Colonic mucosa (tissue), 2 donors: ENCODE results near the gene ZNF277. TPM values are rescaled to one million over a fixed set of nuclear protein-coding genes. Genes with fewer than 3 reads are reported as not detected.

Experiments used
- total RNA-seq, 2 donors: library from RNA; stranded (reverse); fragmentation: NEBNext Ultra II Directional in 1 of 2; extraction: Animal tissue kit (Norgen Biotek cat#: 25700) in 1 of 2; gene quantifications; one replicate each; pipeline ENCODE4 v1.2.1, GENCODE V29; 2021
- donor health status: DM: no; HTN: no; CAD: no.
- donor health status: DM: no; HTN: no; CAD: no.

ZNF277 gene
- total RNA-seq, 2 donors from 2014 or later: 14.1 to 27.4 TPM

Other genes with a start within 250 kb of the ZNF277 start
- gene DOCK4, start 296 bp upstream of the ZNF277 start, total RNA-seq: 10 to 100 TPM in 1 of 2 donors, 1 to 10 TPM in 1; 6.5 to 11.1 TPM
- 10 to 100 TPM; 35.9 to 41.0 TPM for gene IFRD1, start 243.8 kb downstream of the ZNF277 start, total RNA-seq